NCI-H82 (cell line): Measurements from ENCODE around the gene CD160.
A peak's percentile ranks its signal among the peaks of the same experiment; 100 is the strongest.
"Not testable (repeated sequence)": the region's sequence is repeated elsewhere in the genome, so short reads cannot be mapped to it uniquely, and the experiment has no call there.

Experiments
- DNase-seq: peaks from one replicate; lab custom pipeline; 2025; lab: John Stamatoyannopoulos, UW

Gene CD160

DNA sequence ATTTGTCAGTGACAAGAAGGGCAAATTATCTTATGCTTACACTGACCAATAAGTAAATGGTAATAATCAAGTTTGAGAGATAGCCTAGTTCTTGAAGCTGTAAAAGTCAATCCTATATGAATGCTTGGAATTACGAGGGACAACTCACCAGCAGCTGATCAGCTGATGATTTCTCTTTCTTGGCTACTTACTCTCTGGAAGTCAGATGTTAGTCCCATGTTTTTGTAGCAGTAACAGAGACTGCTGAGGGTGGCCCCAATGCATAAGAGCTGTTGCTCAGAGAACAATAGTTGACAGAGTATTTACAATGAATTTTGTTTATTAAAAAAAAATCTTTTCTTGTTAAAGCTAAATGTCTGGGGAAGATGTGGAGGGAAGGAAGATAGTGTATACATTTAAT is 39.3 kb downstream of the CD160 start:
- DNase-seq, result no peak

DNA sequence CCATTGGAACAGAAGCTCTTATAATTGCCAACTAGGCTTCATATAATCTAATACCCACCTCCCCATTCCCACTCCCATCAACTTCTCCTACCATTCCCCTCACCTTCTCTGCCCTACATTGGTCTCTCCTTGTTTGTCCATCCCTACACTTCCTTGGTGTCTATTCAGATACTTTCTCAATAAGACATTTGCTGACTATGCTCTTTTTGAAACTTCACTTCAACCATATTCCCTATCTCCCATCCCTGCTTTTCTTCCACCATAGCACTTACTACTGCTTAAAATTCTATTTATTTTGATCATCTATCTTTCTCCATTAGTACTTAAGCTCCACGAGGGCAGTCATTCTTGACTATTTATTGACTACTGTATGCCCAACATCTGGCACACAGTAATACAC is 40.4 kb downstream of the CD160 start:
- no peak for DNase-seq

DNA sequence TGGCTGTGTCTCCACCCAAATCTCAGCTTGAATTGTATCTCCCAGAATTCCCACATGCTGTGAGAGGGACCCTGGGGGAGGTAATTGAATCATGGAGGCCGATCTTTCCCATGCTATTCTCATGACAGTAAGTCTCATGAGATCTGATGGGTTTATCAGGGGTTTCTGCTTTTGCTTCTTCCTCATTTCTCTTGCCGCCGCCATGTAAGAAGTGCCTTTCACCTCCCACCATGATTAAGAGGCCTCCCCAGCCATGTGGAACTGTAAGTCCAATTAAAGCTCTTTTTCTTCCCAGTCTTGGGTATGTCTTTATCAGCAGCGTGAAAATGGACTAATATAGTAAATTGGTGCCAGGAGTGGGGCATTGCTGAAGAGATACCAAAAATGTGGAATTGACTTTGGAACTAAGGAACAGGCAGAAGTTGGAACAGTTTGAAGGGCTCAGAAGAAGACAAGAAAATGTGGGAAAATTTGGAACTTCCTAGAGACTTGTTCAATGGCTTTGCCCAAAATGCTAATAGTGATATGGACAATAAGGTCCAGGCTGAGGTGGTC is 41.2 kb downstream of the CD160 start:
- not testable (repeated sequence) for DNase-seq

DNA sequence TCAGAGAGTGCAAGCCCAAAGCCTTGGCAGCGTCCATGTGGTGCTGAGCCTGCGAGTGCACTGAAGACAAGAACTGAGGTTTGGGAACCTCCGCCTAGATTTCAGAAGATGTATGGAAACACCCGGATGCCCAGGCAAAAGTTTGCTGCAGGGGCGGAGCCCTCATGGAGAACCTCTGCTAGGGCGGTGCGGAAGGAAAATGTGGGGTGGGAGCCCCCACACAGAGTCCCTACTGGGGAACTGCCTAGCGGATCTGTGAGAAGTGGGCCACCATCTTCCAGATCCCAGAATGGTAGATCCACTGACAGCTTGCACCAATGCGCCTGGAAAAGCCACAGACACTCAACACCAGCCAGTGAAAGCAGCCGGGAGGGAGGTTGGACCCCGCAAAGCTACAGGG is 42.2 kb downstream of the CD160 start:
- not testable (repeated sequence) for DNase-seq

DNA sequence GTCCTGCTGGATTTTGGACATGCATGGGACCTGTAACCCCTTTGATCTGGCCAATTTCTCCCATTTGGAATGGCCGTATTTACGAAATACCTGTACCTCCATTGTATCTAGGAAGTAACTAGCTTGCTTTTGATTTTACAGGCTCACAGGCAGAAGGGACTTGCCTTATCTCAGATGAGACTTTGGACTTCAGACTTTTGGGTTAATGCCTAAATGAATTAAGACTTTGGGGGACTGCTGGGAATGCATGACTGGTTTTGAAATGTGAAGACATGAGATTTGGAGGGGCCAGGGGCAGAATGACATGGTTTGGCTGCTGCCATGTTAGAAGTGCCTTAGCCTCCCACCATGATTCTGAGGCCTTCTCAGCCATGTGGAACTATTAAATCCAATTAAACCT is 42.7 kb downstream of the CD160 start:
- DNase-seq, result peak; percentile 8

DNA sequence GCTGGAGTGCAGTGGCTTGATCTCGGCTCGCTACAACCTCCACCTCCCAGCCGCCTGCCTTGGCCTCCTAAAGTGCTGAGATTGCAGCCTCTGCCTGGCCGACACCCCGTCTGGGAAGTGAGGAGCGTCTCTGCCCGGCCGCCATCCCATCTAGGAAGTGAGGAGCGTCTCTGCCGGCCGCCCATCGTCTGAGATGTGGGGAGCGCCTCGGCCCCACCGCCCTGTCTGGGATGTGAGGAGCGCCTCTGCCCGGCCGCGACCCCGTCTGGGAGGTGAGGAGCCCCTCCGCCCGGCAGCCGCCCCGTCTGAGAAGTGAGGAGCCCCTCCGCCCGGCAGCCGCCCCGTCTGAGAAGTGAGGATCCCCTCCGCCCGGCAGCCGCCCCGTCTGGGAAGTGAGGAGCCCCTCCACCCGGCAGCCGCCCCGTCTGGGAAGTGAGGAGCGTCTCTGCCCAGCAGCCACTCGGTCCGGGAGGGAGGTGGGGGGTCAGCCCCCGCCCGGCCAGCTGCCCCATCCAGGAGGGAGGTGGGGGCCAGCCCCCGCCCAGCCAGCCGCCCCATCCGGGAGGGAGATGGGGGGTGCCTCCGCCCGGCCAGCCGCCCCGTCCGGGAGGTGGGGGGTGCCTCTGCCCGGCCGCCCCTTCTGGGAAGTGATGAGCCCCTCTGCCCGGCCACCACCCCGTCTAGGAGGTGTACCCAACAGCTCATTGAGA is 45.1 kb downstream of the CD160 start:
- not testable (repeated sequence) for DNase-seq

DNA sequence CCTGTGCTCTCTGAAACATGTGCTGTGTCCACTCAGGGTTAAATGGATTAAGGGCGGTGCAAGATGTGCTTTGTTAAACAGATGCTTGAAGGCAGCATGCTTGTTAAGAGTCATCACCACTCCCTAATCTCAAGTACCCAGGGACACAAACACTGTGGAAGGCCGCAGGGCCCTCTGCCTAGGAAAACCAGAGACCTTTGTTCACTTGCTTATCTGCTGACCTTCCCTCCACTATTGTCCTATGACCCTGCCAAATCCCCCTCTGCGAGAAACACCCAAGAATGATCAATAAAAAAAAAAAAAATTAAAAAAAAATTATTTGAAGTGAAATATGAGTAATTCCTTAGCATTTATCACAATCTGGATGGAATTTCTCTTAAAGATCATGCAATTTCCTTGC is 45.8 kb downstream of the CD160 start:
- not testable (repeated sequence) for DNase-seq

DNA sequence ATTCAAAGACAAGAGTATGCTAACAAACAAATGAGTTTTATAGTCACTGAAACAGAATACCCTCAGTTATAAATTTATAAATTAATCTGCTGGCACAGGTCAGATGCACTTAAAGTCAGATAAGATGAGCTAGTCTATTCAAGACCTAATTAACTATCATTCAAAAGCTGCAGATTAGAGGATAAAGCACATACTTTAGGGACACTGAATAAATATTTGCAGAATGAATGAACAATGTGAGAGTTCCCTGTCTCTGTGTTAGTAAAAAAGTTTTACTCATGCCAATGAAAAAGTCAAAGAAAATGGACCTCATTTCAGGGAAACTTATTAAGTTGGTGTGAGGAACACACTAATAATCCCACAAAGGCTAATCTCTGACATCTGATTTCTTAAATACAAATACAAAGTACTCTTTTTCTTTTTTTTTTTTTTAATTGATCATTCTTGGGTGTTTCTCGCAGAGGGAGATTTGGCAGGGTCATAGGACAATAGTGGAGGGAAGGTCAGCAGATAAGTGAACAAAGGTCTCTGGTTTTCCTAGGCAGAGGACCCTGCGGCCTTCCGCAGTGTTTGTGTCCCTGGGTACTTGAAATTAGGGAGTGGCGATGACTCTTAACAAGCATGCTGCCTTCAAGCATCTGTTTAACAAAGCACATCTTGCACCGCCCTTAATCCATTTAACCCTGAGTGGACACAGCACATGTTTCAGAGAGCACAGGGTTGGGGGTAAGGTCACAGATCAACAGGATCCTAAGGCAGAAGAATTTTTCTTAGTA is 46.5 kb downstream of the CD160 start:
- peak; percentile 30 for DNase-seq

DNA sequence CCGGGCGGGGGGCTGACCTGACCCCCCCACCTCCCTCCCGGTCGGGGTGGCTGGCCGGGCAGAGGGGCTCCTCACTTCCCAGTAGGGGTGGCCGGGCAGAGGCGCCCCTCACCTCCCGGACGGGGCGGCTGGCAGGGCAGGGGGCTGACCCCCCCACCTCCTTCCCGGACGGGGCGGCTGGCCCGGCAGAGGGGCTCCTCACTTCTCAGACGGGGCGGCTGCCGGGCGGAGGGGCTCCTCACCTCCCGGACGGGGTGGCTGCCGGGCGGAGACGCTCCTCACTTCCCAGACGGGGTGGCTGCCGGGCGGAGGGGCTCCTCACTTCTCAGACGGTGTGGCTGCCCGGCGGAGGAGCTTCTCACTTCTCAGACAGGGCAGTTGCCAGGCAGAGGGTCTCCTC is 47.6 kb downstream of the CD160 start:
- not testable (repeated sequence) for DNase-seq

DNA sequence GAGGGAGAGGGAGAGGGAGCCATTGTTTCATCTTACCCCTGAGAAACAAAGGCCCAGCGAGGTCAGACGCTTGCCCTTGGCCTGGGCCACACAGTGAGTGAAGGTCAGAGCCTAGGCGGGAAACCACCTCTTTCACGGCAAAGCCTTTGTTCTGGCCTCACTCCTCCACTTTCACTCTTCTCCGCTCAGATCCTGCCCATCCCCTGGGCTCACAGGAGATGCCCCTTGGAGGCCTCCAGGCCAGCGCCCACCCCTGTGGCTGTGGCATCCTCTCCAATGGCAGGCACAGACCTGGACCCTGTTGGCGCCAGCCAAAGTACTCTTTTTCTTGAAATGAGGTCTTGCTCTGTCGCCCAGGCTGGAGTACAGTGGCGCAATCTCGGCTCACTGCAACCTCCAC is 48.7 kb downstream of the CD160 start:
- DNase-seq, result not testable (repeated sequence)

DNA sequence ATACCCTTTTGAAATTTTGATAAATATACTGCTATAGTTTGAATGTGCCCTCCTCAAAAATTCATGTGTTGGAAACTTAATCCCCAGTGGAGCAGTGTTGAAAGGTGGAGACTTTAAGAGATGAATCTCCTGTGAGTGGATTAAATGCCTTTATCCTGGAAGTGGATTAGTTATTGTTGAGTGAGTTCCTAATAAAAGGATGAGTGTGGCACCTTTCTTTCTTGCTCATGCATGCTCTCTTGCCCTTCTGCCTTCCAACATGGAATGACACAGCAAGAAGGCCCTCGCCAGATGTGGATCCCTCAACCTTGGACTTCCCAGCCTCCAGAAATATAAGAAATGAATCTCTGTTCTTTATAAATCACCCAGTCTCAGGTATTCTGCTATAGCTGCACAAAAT is 51.8 kb downstream of the CD160 start:
- DNase-seq, result peak; percentile 96

DNA sequence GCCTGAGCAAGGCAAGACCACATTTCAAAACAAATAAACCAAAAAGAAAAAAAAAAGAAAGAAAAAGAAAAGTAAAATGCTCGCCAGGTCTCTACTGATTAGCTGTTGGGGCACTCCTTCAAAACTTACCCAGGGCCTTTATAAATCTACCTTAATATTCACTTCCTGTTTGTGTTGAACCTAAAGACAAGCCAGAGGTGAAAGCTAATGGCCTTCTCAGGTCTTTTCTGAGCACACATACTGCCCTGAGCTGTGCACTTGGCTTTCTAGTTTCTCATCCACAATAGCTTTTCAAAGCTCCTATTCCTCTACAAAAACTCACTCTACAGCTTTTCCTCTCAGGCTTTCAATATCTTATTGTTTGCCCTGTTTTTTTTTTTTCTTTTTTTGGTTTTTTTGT is 54.1 kb downstream of the CD160 start:
- DNase-seq, result no peak

DNA sequence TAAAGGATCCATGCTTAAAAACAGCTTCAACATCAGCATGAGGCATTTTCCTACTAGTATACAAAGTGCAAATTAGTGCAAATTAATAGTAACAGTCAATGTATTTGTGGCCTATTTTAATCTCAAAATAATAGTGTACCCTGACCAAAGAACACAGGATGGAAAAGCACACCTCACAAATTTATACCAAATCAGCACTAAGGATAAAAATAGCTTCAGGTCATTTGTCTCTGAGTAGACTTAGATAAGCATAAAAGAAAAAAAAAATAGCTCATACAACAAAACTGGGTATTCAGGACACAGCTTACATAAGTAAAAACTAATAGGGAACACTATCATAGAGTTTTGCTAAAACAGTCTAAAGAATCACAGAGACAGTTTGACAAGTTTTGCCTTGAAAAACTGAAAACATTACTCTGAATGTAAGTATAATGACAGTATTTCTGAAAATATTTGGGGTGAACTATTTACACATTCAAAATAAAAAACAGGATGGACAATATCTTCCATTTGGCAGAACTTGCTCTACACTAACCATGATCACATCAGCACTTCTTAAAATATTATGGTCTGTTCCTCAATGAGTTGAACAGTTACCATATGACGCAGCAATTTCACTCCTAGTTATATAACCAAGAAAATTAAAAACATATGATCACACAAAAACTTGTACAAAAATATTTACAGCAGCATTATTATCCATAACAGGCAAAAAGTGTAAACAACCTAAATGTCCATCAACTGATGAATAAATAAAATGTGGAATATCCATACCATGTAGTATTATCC is 58.3 kb downstream of the CD160 start:
- no peak for DNase-seq

DNA sequence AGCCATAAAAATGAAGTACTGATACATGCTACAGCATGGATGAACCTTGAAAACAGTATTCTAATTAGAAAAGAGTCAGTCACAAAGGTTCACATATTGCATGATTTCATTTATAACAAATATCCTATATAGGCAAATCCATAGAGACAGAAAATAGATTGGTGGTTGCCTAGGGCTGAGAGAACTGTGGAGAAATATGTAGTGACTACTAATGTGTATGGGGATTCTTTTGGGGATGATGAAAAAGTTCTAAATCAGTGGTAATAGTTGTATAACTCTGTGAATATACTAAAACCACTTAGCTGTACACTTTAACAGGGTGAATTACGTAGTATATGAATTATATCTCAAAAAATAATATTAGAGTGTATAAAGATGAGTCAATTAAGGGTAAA is 58.8 kb downstream of the CD160 start:
- no peak for DNase-seq

DNA sequence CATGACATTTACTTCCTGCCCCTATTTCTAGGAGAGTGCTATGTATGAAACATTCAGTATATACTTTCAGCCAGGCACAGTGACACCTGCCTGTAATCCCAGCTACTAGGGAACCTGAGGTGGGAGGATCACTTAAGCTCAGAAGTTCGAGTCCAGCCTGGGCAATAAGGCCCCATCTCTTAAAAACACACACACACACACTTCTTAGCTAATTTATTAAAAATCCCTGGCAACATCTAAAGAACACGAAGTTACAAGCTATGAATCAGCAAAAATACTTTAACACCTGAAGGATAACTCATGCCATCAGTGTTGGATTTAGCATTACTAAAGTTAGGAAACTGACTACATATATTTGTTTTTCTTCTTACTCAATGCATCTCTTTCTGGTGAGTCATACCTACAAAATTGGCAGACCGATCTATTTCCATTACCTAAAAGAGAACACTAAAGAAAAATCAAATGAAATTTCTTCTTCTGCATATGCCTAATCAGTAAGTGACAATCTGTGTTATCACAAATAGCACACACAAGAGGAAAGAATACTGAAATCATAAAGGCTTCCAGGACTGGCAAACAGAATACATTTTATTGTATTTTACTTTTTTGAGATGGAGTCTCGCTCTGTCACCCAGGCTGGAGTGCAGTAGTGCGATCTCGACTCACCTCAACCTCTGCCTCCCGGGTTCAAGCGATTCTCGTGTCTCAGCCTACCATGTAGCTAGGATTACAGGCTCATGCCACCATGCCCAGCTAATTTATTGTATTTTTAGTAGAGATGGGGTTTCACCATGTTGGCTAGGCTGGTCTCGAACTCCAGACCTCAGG is 63.2 kb downstream of the CD160 start:
- no peak for DNase-seq

DNA sequence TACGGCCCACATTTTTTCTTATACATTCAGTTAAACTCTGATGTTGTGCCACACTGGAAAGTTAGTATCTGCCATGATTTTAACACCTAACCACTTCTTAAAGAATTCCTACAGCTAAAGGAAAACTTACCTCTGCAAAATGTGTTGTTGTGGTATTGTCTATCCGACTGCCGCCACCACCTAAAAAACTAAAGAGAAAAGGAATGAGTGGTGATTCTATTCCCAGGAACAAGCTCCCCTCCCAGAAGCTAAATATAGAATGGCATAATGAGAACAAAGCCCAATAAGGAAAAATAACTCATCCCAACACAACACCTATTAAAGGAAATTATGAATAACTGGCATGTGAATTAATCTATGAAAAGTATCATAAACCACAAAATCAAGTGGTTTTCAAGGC is 65.1 kb downstream of the CD160 start:
- DNase-seq, result no peak

DNA sequence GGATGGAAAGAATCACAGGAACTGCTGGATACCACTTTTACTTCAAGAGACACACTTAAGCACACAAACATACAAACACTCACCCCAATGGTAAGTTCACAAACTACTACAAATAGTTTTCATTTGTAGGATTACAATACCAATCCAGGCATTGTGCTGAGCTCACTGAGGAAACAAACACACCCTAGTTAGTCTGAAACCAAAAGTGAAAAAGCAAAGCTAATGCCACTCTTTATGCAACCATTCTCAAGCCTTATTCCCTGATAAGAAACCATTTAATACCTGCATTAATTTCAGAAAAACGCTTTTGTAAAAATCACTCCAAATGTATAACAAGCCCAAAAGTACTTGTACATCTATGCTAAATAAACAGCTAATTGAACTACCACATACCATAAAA is 66.2 kb downstream of the CD160 start:
- DNase-seq, result no peak

DNA sequence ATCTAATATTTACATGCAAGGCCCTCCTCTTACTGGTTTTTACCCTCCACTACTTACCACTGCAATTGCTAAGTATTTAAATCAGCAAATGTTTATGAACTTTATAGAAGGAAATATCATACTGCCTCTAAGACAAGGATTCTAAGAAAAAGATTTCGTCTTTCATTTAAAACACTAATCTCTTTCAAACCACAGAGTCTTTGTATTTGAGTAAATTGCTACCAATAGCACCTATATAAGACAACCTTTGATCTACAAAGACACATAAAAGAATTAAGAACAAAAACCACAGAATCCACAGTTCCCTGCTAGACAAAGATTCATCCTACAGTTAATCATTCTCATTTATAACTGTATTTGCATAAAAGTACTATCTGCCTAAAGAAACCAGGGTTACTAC is 67.0 kb downstream of the CD160 start:
- DNase-seq, result no peak

DNA sequence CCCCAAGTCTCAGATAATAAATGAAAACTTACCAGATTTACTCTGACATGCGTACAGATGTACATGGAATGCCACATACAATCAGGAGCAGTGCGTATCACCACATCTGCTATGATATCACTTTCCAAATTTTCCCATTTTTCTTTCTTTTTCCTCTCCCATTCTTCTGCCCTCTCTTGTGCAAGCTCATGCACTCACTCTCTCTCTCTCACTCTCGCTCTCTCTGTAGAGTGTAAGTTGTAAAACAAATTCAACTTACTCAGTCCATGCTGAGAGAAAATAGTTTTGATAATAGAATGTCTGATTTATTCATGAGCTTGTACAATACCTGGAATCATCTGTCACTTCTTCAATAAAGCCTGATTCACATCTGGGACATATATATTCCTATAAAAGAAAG is 69.3 kb downstream of the CD160 start:
- no peak for DNase-seq
